Measurements from ENCODE around the gene GARIN5B.

The GARIN5B gene

GRCh38 chr19:55368701-55369563 lies 5.9 kb upstream of the GARIN5B start:
- no peak for DNase-seq

GRCh38 chr19:55368106-55368505 lies 5.0 kb upstream of the GARIN5B start:
- no peak for DNase-seq

GRCh38 chr19:55366790-55367189 lies 3.7 kb upstream of the GARIN5B start:
- DNase-seq, result no peak

- DNase-seq, result no peak
Observed at GRCh38 chr19:55365964-55366363, 2.9 kb upstream of the GARIN5B start.

- no peak for DNase-seq
Observed at GRCh38 chr19:55365245-55365644, 2.2 kb upstream of the GARIN5B start.

GRCh38 chr19:55362174-55362989 lies 678 bp downstream of the GARIN5B start:
- DNase-seq, result no peak

GRCh38 chr19:55360902-55361301 lies 2.2 kb downstream of the GARIN5B start:
- DNase-seq, result no peak

GRCh38 chr19:55358943-55359908 lies 3.8 kb downstream of the GARIN5B start:
- DNase-seq, result no peak

GRCh38 chr19:55358493-55358892 lies 4.6 kb downstream of the GARIN5B start:
- DNase-seq, result no peak

- DNase-seq, result no peak
Observed at GRCh38 chr19:55355213-55355821, 7.7 kb downstream of the GARIN5B start.

- no peak for DNase-seq
Observed at GRCh38 chr19:55354698-55355212, 8.3 kb downstream of the GARIN5B start, which contains the start of gene COX6B2. Gene COX6B2 (minus strand): TSS chr19:55354719. CDS start chr19:55354521, 198 bp downstream.

GRCh38 chr19:55353803-55354697 lies 9.0 kb downstream of the GARIN5B start:
- no peak for DNase-seq

- no peak for DNase-seq
Observed at GRCh38 chr19:55353356-55353802, 9.7 kb downstream of the GARIN5B start.

- no peak for DNase-seq
Observed at GRCh38 chr19:55352549-55353145, 10.4 kb downstream of the GARIN5B start.

GRCh38 chr19:55352040-55352439 lies 11.0 kb downstream of the GARIN5B start:
- DNase-seq, result no peak

- DNase-seq, result no peak
Observed at GRCh38 chr19:55350620-55351315, 12.3 kb downstream of the GARIN5B start.

GRCh38 chr19:55348317-55349034 lies 14.6 kb downstream of the GARIN5B start:
- no peak for DNase-seq

- no peak for DNase-seq
Observed at GRCh38 chr19:55347442-55348009, 15.5 kb downstream of the GARIN5B start.
